Panc1 (cell line): ENCODE measurements around the gene TADA3.

ENCODE experiments used
- POLR2AphosphoS5 ChIP-seq: IDR thresholded peaks from 2 replicates; pipeline ENCODE4 v1.6.1; 2012; ENCODE audit warnings: mild to moderate bottlenecking, low read depth, low read length, moderate library complexity
- SIN3A ChIP-seq: IDR thresholded peaks from 2 replicates; pipeline ENCODE4 v1.6.1; 2012; ENCODE audit warnings: low read depth, mild to moderate bottlenecking, low read length, moderate library complexity, borderline replicate concordance; ENCODE audit not compliant: insufficient read depth
- TCF7L2 ChIP-seq: IDR thresholded peaks from 2 replicates; pipeline ENCODE4 v1.6.1; 2011; ENCODE audit warnings: mild to moderate bottlenecking, low read depth, low read length, inconsistent platforms
- TF ChIP-seq, protein P1 (sequence below): fragments of 450-650 bp; IDR thresholded peaks from 2 replicates; pipeline ENCODE4 v1.5.1; 2017; ENCODE audit warnings: mild to moderate bottlenecking
- TF ChIP-seq, protein P2 (sequence below), 2 experiments: IDR thresholded peaks; 2 replicates each; pipeline ENCODE4 v1.6.1; 2011 to 2012; ENCODE audit warnings: low read depth in 2 of 2, control low read depth in 1 of 2, low read length in 1 of 2, mild to moderate bottlenecking in 1 of 2, moderate library complexity in 1 of 2; ENCODE audit not compliant: insufficient read depth in 1 of 2

GRCh38 chr3:9826815-9827573, 34.7 kb upstream of the TADA3 start:
- TF ChIP-seq, protein P1, sequence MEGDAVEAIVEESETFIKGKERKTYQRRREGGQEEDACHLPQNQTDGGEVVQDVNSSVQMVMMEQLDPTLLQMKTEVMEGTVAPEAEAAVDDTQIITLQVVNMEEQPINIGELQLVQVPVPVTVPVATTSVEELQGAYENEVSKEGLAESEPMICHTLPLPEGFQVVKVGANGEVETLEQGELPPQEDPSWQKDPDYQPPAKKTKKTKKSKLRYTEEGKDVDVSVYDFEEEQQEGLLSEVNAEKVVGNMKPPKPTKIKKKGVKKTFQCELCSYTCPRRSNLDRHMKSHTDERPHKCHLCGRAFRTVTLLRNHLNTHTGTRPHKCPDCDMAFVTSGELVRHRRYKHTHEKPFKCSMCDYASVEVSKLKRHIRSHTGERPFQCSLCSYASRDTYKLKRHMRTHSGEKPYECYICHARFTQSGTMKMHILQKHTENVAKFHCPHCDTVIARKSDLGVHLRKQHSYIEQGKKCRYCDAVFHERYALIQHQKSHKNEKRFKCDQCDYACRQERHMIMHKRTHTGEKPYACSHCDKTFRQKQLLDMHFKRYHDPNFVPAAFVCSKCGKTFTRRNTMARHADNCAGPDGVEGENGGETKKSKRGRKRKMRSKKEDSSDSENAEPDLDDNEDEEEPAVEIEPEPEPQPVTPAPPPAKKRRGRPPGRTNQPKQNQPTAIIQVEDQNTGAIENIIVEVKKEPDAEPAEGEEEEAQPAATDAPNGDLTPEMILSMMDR, result no peak; the same call in 1 of the 2 replicates
- TF ChIP-seq POLR2AphosphoS5 (no peak), SIN3A (no peak), TCF7L2 (no peak)
- TF ChIP-seq, protein P2, sequence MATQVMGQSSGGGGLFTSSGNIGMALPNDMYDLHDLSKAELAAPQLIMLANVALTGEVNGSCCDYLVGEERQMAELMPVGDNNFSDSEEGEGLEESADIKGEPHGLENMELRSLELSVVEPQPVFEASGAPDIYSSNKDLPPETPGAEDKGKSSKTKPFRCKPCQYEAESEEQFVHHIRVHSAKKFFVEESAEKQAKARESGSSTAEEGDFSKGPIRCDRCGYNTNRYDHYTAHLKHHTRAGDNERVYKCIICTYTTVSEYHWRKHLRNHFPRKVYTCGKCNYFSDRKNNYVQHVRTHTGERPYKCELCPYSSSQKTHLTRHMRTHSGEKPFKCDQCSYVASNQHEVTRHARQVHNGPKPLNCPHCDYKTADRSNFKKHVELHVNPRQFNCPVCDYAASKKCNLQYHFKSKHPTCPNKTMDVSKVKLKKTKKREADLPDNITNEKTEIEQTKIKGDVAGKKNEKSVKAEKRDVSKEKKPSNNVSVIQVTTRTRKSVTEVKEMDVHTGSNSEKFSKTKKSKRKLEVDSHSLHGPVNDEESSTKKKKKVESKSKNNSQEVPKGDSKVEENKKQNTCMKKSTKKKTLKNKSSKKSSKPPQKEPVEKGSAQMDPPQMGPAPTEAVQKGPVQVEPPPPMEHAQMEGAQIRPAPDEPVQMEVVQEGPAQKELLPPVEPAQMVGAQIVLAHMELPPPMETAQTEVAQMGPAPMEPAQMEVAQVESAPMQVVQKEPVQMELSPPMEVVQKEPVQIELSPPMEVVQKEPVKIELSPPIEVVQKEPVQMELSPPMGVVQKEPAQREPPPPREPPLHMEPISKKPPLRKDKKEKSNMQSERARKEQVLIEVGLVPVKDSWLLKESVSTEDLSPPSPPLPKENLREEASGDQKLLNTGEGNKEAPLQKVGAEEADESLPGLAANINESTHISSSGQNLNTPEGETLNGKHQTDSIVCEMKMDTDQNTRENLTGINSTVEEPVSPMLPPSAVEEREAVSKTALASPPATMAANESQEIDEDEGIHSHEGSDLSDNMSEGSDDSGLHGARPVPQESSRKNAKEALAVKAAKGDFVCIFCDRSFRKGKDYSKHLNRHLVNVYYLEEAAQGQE (IDR thresholded peaks at IDR 0.05; ENCODE audit: insufficient read depth in 1 of 2, low read depth in 2 of 2, low read length in 1 of 2), result no peak
